Activated T-cell treated with anti-CD3 and anti-CD28 coated beads, Interleukin-2, amount 50 U/mL, for 48 hours (primary cell): ENCODE measurements around the gene RSPH6A.

Experiments used
- DNase-seq, 2 experiments: peaks; one replicate each; pipeline ENCODE4 v3.0.0-alpha.2; 2020

The RSPH6A gene

DNA sequence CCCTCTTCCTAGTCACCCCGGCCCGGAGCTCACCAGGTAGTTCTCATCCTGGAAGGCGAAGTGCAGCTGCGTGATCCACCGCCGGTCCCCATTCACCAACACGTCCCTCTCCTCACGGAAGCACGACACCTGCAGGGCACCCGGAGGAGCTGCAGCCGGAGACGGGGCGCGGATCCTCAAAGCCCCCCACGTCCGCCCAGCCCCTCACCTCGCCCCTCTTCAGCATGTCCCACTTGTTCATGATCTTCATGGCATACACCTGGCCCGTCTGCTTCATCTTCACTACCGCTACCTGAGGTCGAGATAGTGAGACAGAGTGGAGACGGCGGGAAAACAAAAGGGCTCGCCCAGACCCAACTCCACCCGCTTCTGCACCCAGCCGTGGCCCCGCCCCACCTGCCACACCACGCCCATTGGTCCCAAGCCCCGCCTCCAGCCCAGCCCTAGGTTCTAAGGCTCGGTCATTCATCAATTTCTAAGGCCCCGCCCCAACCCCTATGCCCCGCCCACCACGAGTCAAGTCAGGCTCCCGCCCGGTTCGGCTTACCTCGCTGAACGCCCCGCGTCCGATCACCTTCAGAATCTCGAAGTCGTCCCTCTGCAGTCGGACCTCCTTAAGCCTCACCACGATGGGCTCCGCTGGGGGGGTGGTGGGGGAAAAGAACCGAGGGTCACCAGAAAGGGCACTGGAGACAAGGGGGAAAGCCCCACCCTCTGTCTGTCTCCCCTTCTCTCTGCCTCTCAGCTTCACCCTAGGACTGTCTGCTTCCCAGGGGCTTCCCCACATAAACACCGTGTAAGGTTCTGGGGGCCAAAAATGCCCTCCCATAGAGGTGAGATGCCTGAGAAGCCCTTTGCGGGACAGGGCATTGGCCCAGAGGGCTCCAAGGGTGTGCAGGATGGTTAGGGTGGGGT lies 35.6 kb downstream of the RSPH6A start:
- peak; percentile 99 for DNase-seq

DNA sequence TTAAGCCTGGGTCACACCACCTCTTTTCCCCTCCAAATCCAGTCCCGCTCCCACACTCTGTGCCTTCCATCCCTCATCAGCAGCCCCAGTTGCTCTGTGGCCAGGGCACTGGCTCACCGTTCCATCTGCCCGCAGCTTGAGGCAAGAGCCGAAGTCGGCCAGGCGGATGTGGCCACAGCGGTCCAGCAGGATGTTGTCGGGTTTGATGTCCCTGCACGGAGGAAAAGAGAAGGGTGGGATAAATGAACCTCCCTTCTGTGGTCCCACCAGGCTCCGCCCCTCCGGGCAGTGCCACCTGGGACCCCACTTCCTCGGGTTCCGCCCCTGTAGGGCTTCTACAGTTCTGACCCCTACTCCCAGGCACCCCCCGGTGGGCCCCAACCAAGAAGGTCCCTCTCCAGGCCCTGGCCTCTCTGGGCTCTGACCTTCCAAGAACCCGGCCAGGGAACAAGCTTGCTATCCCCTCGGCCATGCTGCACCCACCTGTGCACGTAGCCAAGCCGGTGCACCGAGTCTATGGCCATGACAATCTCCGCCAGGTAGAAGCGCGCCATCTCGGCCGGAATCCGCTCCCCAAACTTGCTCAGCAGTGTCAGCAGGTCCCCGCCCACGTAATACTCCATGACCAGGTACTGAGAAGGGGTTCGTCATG lies 37.0 kb downstream of the RSPH6A start:
- DNase-seq = no peak

DNA sequence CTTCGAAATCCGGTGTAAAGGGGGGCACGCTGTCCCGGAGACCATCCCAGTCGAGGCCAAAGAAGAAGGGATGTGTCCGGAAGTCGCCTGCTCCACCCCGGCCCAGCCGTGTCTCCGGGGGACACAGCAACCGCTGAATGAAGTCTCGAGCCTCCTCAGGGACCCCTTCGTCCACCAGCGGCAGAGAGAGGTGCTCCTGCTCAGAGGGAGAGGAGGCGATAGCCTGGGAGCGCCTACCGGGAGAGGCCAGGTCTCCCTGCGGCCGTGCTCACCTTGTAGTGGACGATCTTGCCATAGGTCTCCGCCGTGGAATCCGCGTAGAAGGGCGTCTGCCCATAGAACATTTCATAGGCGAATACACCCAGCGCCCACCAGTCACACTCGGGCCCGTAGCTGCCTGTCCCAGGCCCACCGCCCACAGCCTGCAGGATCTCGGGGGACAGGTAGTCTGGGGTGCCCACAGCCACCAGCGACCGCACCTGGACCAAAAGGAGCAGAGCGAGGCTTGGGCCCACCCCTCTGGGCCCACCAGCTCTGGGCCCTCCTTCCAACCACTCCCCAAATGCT lies 37.6 kb downstream of the RSPH6A start:
- no peak for DNase-seq

DNA sequence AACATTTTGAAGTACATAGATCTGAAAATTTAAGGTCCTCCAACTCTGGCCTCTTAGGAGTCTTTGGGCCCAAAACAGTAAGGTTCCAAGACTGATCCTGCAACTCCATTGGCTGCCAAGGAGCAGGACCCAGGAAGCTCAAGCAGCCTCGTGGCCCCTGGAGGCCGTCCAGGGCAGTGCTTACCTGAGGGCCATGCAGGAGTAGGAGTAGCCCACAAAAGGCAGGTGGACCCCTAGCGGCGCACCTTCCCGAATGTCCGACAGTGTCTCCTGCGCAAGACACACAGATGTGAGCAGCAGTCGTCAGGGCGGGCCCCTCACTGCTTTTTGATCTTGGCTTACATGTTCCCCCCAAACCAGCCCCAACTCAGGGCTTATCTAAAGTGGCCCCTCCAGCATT lies 40.3 kb downstream of the RSPH6A start:
- DNase-seq = no peak

DNA sequence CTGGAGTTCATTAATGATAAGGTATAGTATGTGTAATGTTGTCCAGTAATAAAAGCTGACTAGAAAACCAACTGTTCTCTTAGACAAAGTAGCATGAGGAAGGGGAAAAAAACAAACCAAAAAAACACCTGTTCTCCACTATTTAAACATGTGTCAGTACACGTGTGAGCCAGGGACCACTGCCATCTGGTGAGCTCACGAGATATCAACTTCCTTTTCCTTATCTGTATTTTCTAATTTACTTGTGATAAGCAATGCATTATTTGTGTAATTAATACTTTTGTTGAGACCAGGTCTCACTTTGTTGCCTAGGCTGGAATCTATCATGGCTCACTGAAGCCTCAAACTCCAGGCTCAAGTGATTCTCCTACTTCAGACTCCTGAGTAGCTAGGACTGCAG lies 41.7 kb downstream of the RSPH6A start:
- no peak for DNase-seq

DNA sequence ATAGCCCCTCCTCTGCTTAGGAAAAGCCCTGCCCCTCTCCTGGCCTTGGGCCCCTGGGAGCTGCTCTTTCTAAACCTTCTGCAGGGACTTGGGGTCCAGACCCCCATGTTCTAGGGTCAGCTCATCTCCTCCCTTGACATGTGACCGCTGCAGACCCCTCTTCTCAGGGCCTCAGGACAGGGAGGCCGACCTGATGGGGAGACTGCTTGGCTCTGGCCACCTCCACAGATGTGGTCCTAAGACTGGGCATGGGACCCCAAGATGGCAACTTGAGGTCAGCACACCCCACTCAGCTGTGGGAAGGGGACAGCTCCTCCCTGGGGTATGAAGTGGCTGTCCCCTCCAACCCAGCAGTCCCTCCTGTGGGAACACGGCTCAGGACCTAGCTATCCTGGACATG lies 42.2 kb downstream of the RSPH6A start:
- DNase-seq = no peak

DNA sequence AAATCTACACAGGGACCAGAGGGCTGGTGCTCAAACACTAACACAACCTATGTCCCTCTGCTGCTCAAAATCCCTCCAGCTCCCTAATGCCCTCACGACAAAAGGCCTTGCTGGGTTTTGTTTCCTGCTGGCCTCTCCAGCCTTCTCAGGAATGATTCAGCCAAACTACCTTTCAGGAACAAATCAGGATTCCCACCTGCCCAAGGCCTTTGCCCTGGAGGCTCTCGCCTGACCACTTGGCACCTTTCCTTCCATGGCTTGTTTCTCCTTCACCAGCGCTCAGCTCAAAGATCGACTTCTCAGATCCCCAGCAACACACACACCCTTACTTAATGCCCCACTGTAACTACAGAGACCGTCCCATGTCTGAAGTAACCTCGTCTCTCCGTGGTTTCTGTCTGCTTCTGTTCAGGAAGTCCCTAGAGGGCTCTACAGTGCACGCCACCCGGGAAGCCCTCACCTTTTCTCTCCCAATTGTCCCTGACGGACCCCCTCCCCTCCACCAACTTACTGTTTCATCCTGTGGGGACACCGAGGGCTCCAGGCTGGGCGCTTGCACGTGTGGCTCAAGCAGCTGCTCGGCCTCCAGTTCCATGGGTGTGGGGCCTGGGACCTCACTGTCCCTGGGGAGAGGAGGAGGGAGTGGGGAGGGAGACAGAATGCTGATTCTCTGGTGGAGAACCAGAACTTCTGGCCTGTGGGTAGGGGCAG lies 42.8 kb downstream of the RSPH6A start:
- no peak for DNase-seq

DNA sequence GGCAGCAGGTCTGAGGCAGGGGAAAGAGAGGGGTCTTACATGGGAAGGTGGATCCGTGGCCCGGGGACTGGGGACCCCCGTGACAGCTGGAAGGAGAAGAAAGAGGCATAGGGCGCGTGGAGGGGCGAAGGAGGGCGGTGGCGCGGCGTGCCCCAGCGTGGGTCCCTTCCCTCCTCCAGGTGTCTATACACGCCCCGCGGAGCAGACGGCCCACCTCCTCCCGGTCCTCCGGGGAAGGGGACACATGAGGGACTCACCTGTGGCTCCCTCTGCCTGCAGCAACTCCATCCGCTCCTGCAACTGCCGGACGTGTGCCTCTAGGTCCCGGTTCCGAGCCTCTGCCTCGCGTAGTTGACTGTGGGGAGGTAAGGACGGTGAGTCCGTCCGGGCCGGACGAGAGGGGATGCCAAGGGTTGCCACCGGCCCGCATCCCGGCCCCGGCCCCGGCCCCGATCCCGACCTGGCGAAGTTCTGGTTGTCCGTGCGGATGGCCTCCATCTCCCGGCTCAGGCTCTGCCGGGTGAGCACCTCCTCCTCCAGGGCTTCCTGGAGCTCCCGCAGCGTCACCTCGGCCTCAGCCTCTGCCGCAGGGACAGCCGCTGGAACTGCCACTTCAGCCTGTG lies 43.7 kb downstream of the RSPH6A start:
- no peak for DNase-seq

DNA sequence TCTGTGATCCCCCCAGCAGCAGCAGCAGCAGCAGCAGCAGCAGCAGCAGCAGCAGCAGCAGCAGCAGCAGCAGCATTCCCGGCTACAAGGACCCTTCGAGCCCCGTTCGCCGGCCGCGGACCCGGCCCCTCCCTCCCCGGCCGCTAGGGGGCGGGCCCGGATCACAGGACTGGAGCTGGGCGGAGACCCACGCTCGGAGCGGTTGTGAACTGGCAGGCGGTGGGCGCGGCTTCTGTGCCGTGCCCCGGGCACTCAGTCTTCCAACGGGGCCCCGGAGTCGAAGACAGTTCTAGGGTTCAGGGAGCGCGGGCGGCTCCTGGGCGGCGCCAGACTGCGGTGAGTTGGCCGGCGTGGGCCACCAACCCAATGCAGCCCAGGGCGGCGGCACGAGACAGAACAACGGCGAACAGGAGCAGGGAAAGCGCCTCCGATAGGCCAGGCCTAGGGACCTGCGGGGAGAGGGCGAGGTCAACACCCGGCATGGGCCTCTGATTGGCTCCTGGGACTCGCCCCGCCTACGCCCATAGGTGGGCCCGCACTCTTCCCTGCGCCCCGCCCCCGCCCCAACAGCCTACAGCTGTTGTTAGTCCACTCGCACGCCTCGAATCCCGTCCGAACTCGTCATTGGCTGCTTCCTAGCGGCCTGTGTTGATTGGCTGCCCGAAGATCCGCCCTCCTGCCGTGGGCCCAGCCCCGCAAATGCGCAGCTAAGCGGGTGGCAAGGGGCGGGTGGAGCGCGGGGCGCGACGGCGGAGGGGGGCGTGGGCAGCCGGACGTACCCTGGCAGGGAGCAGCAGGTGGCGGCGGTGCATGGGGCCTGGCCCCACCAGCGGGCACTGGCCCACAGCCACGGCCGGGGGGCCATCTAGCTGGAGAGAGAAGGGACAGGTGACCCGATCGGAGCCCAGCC lies 44.7 kb downstream of the RSPH6A start:
- DNase-seq = peak; percentile 94 to 95

DNA sequence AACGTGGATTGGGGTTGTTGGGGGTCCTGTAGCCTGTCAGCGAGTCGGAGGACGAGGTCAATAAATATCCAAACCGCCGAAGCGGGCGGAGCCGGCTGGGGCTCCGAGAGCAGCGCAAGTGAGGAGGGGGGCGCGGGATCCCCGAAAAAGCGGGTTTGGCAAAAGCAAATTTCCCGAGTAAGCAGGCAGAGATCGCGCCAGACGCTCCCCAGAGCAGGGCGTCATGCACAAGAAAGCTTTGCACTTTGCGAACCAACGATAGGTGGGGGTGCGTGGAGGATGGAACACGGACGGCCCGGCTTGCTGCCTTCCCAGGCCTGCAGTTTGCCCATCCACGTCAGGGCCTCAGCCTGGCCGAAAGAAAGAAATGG lies 45.3 kb downstream of the RSPH6A start:
- no peak for DNase-seq

DNA sequence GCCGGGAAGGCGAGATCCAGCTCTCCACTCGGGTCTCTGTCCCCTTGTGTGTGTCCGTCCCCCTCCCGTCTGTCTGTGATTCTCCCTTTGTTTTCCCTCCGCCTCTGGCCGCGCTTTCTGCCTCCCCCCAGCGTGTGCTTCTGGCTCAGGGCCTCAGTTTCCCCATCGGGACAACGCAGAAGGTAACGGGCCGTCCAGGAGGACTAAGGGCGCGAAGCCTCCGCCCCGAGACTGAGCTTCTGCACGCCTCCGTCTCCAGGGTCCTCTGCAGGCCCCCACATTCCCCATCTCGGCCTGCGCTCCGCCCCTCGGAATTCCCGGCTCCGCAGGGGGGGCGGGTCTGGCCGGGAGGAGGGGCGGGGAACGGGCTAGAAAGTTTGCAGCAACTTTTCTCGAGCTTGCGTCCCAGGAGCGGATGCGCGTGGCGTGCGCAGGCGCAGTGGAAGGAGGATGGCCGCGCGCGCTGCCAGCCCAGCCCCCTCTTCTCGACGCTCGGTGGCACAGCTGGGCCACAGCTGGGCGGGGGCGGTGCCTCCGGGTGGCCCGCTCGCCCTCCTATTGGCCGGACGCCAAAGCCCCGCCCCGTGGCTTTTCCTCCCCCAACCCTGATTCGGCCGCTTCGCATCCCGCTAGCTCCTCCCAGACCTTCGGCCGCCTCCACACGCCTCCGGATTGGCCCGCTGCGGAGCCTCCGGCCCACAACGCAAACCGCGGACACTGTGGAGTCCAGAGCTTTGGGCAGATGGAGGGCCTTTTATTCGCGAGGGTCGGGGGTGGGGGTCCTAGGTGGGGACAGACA lies 45.9 kb downstream of the RSPH6A start, which contains the start of gene SIX5:
Gene SIX5 (minus strand): TSS at position 269 of the 799 bp plus-strand sequence. CDS start 408 bp downstream, outside the sequence.
- peak; percentile 97 to 98 for DNase-seq

DNA sequence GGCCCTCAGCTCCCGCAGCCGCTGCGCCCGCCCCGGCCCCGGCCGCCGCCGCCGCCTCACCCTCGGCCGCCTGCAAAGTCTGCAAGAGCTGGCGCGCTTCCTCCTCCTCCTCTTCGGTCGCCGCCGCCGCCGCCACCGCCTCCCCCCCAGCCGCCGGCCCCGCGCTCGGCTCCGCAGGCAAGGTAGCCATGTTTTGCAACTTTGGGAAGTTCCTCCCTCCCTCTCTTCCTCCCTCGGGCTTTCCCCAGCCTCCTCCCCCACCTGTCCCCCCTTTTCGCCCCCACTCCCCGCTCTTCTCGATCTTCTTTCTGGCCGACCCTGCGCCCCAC lies 46.5 kb downstream of the RSPH6A start:
- peak in 1 of 2 experiments; percentile 52 for DNase-seq

DNA sequence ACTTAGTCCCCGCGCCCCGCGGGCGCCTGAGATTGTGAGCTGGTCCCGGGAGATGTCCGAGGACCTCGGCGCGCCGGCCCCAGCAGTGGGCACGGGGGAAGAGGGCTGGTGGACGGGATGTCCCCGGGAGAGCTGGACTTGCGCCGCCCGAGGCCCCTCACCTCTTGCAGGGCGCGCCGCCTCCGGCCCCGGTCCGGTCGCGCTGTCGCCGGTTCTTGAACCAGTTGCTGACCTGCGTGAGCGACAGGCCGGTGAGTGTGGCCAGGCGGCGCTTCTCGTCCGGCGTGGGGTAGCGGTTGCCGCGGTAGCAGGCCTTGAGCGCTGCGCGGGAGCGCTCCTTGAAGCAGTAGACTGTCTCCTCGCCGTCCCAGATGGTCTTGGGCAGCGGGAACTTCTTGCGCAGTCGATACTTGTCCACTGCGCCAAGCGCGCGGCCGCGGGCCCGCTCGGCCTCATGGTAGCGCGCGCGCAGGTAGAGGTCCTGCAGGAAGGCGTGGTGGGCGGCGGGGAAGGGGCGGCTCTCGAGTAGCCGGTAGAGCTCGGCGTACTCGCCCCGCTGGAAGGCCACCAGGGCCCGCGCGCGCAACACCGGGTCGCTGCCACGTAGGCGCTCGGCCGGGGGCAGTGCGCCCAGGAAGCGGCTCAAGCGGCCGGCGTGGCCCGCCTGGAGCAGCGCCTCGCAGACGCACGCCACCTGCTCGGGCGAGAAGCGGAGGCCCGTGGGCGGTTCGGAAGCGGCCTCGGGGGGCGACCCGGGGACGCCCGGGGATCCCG lies 47.0 kb downstream of the RSPH6A start:
- peak; percentile 45 to 66 for DNase-seq

DNA sequence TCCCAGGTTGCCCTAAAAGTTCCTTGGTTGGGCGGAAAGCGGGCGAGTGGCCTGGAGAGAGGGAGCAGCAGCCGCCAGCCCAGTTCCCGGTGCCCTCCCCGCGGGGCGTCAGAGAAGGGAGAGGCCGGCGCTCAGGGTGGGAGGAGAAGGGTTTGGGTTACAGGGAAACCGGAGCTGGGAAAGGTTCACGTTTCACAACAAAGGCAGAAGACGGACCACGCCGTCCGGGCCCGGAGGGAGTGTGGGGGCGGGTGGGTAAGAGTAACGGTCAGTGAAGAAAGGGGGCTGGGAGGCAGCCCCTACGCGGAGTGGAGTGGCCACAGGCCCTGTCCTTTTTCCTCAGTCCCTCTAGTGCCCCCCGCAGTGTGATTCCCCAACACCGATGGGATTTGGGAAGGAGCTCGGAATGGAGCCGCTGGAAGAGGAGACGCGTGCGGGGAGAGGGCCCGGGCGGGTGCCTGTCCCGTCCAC lies 47.7 kb downstream of the RSPH6A start:
- DNase-seq = no peak

DNA sequence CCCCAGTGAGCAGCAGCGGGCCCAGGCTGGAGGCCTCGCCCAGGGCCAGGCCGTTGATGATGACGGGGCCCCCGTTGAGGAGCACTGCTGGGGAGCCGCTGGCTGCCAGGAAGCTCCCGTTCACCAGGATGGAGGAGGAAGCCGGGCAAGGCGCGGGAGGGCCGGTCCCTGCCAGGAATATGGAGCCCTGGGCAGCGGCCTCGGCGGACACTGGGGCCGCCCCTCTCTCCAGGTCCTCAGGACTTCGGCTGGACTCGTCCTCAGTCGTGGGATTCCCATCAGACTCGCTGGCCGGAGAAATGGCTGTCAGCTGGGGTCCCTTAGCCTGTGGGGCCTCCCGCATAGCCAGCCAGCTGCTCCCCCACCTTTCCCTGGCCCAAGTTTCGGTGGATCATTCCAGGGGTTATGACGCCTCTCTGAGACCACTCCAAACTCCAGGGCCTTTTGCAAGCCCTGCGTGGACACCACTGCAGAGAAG lies 48.2 kb downstream of the RSPH6A start:
- no peak for DNase-seq

DNA sequence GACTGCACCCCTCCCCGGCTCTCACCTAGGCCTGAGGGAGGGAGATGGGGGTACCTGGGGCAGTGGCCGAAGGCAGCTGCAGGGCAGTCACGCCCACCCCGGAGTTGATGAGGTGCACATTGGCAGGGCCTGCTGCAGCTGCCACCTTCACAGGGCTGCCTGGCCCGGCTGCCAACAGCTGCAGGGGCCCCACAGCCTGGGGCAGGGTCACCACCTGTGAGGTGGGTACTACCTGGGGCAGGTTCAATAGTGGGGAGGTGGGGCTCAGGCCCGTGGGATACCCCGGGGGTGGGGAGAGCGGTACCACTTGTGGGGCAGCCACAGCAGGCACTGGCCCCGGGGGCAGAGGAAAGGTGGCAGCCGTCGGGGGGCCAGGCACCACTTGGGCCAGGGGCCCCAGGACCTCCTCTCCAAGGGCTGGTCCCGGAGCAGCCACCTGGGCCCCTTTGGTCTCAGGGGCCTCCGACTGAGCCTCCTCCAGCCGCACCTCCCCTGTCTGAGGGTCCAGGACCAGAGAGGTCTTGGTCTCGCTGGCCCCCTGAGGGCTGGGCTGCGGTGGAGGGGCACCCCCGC lies 48.7 kb downstream of the RSPH6A start:
- DNase-seq = no peak

DNA sequence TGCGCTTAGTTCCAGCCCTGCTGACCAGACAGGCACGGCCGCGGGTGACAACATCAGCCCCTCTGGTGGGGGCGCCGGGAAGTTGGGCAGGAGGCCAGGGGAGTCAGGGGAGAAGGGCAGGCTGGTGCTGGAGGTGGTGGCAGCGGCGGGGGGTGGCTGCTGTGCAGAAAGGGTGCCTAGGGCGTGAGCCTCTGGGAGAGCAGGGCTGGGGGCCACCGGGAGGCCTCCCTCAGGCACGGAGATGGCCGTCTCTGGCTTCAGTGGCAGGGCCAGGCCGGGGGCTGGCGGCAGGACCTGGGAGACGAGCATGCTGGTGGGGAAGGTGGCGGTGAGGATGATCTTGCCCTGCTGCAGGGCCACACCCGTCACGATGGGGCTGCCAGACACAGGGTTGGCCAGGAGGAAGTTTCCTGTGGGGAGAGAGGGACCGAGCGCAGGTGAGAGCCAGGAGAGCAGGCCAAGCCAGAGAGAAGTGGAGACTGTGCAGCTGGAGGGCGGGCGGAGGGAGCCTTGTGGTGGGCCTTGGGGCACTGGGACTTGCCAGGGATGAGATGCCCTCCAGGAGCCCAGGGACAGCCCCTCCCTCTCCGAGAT lies 49.3 kb downstream of the RSPH6A start:
- no peak for DNase-seq

DNA sequence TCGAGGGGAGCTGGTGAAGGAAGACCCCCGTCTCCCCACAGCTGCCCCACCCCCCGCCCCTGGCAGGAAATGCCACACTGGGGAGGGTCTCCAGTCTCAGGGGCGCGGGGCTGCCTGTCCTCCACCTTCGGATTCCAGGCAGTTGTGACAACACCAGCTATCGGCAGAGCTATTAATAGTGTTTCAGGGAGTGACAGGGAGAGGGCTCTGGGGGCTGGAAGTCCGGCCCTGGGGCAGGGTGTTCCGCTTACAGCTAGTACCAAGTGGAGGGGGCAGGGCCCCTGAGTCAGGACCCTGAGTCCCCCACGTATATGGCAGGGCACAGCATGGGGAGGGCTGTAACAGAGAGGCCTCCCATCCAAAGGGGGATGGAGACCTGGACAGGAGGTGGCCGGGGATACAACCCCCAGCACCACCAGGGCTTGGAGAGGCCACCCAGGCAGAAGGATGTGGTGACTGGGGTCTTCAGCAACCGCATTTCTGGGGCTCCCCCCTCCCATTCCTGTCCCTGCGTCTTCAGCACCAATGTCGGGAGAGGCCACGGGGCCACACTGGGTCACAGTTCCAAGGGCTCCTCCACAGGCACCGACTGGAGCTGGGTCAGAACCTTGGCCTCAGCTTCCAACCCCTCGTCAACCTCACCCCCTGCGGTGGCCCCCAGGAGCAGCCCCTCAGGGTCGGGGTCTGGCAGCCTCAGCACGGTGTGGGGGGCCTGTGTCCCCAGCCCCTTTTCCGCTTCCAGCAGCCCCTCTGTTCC lies 50.0 kb downstream of the RSPH6A start:
- no peak for DNase-seq
